HG03520 (cell line): ENCODE data around the gene MRPL58.
"Not testable (repeated sequence)": the region's sequence is repeated elsewhere in the genome, so short reads cannot be mapped to it uniquely, and the experiment has no call there.

Experiments used
- ATAC-seq: cut with Tn5 transposase; IDR thresholded peaks from one replicate; pipeline ENCODE4 v1.9.1; 2021; ENCODE audit warnings: mild to moderate bottlenecking, moderate library complexity; ENCODE audit not compliant: unreplicated experiment

Gene MRPL58

DNA sequence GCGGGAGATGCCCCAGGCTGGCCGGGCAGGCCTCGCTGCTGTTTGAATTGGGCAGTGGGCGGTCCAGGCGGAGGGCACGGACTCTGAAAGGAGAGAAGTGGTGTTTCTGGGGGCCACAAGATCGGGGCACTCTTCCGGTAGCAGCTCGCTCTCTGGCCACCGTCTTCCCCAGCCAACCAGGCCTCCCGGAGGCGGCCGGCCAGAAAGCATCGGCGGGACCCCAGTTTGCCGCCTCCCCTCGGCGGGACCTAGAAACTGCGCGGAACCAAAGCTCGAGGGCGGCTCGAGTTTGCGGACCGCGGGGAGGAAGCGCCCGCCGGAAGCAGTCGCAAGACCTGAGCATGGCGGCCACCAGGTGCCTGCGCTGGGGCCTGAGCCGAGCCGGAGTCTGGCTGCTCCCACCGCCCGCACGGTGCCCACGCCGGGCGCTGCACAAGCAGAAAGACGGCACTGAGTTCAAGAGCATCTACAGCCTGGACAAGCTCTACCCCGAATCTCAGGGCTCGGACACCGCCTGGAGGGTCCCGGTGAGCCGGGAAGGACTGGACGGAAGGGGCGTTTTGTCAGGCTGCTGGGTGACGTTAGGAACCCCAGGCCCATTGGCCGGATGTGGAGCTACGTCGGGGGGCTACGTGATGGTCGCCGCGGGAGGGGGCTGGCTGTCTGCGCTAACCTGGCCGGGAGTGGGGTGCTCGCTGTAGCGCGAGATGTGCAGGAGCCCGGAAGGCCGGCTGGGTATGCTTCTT, at the start of gene MRPL58:
Gene MRPL58 (plus strand): TSS at position 325 of the 746 bp plus-strand sequence. CDS start 17 bp downstream, at position 342.
- peak; percentile 88 for ATAC-seq

DNA sequence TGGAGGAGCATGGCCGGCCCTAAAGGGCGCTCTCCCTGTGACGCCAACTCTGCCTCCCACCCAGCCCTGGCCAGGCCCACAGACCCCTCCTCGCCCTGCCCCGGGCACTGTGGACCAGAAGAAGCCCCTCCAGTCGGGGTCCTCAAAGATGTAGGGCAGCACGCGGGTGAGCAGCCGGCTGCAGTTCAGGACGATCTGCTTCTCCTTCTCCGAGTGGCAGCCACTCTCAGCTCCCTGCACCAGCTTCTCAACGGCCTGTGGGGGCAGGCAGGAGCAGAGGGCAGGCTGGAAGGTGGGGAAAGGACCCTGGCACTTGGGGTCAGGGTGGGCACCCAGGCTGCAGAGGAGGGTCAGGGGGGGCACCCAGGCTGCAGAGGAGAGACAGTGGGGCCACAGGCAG, 48.8 kb upstream of the MRPL58 start:
- ATAC-seq = no peak

DNA sequence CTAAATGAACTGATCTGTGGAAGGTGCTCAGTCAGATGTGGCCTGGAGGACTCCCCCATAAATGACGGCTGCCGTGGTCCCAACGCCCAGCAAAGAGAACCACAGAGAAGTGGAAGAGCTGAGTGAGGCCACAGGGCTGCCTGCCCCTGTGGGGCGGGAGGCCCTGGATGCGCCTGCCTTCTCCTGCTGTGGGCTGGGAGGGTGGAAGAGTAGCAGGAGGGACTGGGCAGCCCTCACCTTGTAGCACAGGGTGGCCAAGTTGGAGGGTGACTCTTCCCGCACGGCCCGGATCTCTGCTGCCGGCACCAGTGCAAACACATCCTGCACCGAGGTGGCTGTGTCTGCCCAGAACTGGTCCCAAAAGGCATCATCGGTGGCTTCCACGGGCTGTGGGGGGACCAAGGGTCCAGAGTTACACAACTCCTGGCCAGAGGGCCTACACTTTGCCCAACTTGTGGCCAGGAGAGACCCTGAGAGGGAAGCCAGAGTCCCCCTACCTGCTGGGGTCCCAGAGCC, 48.2 kb upstream of the MRPL58 start:
- no peak for ATAC-seq

DNA sequence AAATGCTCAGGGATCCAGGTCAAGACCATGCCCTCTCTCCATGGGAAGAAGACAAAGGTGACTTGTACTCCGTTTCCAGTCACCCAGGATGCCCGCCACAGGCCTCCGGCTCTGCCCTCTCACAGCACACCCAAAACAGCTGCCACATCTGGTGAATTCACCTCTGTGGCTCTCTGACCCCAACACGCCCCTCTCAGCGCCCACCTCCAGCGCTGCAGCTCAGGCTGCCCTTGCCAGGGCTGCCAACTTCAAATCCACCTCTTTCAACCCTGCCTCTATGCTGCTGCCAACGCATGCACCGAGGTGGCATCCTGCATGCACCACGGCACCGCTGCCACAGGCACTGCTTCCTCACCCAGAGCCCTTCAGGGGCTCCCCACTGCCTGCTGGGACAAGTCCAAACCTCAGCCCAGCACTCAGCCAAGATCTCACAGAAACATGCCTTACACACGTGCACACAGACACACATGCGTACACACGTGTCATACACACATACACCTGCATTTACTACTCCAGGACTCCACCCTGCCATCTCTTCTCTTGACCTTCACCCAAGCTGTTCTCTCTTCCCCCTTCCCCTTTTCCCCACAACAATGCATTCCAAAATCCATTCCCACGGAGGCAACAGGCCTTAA, 47.4 kb upstream of the MRPL58 start:
- ATAC-seq = no peak

DNA sequence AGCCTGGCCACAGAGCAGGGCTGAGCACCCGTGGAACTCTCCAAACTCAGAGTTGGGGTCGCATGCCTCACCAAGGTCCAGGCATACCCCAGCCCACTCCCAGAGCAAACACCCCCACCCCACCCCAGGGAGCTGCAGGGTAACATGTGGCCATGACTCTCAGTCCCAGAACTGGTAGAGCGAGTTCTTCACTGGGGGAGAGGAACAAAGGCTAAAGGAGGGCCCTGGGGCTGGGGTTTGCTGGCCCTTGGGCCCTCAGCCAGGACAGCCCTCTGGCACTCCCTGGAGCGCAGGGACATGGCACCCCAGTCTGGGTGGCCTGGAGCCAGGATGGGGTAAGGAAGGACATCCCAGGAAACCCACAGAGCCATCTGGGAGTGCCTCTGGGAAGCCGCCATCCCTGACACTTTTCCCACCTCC, 44.1 kb upstream of the MRPL58 start:
- no peak for ATAC-seq

DNA sequence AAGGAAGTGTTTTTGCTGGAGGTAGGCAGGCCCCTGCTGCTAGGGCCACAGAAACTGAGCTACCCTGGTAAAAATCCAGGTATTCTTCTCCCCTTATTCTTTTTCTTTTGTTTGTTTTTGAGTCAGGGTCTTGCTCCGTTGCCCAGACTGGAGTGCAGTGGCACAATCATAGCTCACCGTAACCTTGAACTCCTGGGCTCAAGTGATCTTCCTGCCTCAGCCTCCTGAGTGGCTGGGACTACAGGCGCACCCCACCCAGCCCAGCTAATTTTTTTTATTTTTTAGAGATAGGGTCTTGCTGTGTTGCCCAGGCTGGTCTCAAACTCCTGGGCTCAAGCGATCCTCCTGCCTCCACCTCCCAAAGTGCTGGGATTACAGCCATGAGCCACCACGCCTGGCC, 43.0 kb upstream of the MRPL58 start:
- ATAC-seq = not testable (repeated sequence)

DNA sequence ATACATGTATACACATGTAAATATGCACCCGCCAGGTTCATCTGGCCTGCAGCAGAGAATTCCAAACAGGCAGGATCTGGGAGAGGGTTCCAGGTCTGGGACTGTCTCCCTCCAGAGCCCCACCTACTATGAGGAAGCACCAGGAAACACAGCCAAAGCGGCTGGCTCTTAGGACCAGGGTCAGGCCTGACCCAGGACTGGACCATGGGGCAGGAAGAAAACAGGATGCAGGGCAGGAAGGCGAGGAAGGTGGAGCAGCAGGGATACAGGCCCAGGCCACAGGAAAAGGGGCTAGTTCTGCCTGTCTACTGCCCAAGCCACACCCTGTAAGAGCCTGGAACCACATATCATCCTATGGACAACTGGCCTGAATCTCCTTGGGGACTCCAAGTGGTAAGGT, 42.1 kb upstream of the MRPL58 start:
- no peak for ATAC-seq

DNA sequence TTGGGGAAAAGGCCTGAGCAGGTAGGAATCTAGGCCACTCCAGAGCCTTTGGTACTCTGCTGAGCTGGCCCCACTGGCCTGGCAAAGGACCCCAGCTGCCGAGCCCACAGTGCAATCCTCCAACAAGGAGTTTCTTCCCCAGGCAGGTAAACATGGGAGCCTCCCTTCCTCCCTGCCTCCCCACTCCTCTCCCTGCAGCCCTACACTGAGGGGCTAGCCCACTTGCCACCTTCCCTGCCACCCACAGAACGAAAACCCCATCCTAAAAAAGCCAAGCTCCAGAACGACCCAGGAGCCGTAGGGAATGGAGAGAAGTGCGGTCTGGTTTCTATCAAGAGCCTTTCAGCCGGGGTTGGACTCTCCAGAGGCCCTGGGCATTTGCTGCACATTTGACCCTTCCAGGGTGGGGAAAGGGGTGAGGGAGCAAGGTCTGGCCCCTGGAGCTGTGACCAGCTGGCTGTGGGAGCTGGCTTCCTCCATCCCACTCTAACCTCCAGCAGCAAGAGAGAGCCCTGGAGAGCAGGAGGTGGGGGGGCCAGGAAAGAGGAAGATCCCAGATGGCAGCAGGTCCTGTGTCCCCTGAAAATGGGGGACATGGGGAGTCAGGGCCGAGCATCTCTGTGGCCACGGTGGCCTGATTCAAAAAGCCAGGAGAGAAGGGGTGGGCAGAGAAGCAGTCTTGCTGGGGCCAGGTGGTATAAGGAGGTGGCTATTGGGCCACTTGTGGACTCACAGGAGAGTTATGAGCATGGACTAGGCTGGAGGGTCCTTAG, 41.2 kb upstream of the MRPL58 start:
- no peak for ATAC-seq

DNA sequence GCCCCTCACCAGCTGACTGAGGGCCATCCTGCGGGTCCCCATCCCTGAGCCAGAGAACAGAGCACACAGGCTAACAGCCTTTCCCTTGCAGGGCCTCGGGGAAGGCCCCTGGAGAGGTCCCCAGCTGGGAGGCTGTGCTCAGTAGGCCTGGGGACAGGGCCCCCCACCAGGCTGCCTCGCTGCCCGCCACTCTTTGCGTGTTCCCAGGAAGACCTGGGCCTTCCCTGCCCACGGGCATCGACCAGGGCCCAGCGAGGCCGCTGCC, 40.7 kb upstream of the MRPL58 start:
- no peak for ATAC-seq

DNA sequence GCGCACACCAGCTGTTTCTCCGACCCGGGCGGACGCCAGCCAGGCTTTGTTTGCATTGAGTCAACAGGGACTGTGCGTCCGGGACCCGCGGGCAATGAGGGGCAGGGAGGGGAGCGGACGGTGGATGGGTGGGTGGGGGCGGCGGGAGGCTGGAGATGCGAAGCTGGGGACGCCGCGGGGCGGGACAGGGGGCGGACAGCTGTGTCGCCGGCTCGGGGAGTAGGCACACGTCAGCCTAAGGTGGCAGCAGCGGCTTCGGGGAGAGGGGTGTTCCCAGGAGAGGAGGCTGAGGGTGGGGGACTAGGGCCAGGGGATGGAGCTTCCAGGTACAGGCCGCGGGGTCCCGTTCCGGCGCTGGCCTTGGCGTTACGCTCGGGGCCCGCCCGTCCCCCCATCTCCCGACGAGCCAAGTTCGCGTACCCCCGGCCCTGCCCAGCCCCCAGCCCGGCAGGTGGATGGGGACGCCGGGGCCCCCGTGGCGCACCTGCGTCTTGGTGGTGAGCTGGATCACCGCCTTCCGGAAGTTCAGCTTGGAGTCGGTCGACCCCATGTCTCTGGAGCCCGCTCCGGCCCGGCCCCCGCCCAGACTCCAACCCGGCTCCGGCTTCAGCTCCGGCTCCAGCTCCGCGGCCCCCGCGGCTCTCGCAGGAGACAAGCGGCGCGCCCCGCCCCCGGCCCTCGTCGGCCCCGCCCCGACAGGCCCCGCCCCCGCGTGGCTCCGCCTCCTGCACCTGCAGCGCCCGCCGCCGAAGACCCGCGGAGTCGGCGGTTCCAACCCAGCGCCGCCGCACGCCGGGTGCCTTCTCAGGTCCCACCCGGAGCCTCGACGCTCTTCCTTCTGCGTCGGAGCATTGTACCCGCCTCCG, 40.1 kb upstream of the MRPL58 start, which contains the start of gene HID1:
Gene HID1 (minus strand): TSS at position 653 of the 866 bp plus-strand sequence. CDS start 103 bp downstream, at position 550.
- ATAC-seq = no peak

DNA sequence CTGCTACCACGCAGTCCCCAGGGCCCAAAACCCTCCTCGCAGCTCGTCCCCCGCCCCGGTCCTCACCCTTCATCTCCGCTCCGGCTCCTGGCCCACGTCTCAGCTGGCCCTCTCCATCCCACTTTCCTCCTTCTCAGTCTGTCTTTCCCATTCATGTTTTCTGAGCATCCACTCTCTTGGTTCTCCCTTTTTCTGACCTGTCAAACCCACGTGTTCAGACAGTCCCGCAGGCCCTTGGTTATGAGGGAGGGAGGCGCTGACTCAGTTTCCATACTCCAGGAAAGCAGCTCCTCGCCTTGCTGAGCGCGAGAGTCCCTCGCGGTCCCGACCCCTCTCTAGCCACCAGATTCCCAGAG, 39.5 kb upstream of the MRPL58 start:
- ATAC-seq = no peak

DNA sequence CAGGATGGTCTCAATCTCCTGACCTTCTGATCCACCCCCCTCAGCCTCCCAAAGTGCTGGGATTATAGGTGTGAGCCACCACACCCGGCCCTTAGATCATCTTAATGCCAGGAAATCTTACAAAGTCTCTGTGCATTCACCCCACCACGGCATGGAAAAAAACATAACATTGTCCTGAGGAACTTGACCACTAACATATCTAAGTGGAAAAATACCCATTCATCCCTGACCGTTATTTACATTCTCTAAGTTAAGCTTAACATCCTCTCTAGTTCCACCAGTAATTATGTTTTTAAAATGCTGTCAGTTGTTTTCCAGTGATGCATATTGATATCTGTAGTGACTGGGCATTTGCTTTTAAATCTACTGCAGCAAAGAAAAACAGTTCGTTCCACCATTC, 36.5 kb upstream of the MRPL58 start:
- no peak for ATAC-seq

DNA sequence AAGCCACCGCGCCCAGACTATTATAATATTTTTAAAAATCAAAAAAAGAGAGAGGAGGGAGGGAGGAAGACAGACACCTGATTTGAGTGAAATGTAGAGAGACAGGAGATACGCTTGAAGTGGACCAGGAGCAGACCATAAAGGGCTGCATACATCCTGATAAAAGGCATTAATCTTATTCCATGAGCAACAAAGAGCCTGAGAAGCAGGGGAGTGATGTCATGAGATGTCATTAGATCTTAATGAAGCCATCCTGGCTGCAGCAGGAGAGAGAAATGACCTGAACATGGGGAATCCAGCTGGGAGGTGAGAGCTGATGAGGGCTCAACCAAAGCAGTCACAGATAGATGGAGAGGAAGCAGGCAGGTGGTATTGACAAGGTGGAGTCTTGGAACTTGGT, 34.7 kb upstream of the MRPL58 start:
- ATAC-seq = no peak

DNA sequence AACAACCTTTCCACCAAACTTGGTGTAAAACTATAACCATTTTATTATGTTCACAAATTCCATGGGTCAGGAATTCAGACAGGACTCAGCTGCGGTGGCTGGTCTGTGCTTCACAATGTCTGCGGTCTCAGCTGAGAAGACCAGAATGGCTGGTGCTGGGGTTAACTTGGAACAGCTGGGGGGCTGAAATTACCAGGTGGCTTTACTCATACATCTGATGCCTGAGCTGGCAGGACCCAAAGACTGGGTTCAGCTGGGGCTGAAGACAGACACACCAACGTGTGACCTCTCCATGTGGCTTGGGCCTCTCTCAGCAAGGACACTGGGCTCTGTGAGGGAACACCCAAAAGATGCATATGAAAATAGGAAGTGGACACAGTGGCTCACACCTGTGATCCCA, 34.2 kb upstream of the MRPL58 start:
- no peak for ATAC-seq

DNA sequence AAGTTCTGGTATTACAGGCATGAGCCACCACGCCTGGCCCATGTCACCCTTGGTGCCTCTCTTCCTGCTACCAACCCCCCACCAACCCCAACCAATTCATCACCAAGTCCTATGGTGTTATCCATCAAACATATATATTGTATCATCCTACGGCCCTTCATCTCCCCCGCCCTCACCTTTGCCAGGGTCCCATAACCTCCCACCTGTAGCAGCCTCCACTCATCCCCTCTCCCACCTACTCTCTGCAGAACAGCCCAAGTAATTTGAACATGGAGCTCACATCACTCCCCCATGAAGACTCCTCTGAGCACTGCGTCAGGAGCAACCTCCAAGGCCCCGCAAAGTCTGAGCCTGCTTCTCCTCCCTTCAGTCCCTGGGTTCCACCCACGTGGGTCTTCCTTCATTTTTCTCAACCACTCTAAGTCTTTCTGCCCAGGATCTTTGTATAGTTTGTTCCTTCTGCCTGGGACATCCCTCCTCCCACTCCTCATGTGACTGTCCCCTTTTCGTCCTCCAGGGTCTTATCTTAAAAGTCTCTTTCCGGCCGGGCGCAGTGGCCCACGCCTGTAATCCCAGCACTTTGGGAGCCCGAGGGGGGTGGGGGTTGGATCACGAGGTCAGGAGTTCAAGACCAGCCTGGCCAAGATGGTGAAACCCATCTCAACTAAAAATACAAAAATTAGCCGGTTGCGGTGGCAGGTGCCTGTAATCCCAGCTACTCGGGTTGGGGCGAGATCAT, 32.9 kb upstream of the MRPL58 start:
- ATAC-seq = no peak

DNA sequence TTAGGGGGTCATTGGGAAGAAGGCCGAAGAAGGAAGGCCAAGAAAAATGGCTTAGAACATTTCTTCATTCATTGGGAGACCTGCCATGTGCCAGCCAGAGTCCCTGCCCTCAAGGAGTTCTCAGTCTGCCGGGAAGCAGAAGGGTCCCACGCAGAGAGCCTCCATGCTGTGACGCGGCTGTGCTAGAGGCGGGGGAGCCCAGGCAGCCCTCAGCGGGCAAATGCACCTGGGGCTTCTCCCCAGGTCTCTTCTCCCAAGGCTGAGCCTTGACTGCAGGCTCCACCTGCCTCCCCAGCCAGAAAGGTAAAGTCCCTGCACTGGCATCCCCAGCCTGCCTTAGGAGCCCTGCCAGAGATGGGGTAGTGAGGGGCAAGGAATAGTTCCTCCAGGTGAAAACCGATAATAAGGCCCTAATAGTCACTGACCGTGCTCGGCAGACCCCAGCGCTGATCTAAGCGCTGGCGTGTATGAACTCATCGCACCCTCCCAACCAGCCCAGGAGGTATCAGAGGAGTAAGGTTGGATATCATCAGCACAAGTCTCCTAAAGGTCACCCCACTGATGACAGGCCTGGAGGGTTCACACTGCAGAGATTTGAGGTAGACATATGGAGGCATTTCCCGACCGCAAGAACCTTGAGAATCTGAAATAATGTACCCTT, 31.0 kb upstream of the MRPL58 start:
- ATAC-seq = no peak

DNA sequence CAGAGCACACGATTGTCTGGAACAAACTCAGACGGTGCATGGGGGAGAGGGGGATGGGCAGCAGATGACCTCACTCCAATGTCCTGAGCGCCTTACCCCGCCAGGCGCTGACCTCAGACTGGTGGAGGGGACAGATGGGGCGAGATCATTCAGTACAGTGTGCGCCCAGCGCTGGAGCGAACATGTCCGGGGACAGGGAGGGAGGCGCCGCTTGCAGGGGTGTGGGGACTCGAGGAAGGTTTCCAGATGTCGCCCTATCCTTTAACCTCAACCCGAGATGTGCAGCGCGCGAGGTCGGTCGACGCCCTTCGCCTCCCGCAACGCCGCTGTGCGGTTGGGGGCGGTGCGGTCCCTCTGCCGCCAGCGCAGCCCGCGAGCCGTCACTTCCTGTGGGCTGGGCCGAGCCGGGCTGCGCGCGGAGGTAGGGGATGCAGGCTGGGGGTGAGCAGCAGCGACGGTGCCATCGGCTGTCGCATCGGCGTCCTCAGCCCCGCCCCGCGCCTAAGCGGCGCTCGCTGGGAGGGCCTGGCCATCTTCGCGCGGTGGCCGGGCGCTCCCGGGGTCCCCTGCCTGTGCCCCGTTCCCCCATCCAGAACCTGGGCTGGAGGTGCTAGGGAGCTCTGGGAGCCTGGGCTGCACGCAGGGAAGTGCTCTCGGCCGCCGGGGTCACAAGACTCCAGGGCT, 30.3 kb upstream of the MRPL58 start:
- no peak for ATAC-seq

DNA sequence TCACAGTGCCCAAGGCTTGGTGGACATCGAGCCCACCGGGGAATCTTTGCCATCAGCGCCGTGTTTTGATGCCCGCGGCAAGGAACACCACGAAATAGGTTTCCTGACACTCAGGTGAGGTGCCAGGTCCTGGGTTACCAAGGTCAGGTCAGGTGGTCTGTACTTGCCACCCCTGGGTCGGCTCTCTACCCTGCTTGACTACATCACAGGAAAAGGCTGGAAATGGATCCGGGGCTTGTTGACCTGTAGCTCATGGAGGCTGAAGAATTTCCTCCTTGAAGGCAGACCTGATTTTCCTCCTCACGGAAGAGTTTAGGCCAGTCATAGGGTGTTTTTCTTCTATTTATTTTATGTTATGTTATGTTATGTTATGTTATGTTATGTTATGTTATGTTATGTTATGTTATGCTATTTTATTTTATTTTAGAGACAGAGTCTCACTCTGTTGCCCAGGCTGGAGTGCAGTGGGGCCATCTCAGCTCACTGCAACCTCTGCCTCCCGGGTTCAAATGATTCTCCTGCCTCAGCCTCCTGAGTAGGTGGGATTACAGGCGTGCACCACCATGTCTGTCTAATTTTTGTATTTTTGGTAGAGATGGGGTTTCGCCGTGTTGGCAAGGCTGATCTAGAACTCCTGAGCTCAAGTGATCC, 29.7 kb upstream of the MRPL58 start:
- not testable (repeated sequence) for ATAC-seq

DNA sequence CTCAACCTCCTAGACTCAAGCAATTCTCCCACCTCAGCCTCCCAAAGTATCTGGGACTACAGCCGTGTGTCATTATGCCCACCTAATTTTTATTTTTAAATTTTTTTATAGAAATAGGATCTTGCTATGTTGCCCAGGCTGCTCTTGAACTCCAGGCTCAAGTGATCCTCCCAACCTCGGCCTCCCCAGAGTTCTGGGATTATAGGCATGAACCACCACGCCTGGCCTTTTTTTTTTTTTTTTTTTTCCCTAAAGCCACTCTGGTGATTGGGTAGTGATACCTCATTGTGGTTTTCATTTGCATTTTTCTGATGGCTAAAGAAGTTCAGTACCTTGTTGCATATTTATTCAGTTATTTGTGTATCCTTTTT, 26.3 kb upstream of the MRPL58 start:
- no peak for ATAC-seq
